HG03442 (cell line): Measurements from ENCODE around the gene IGSF9B.
"Not testable (repeated sequence)": the region's sequence is repeated elsewhere in the genome, so short reads cannot be mapped to it uniquely, and the experiment has no call there.

Experiments
- ATAC-seq: cut with Tn5 transposase; IDR thresholded peaks from one replicate; pipeline ENCODE4 v1.9.1; 2021; ENCODE audit warnings: mild to moderate bottlenecking, moderate library complexity; ENCODE audit not compliant: unreplicated experiment

Gene IGSF9B

DNA sequence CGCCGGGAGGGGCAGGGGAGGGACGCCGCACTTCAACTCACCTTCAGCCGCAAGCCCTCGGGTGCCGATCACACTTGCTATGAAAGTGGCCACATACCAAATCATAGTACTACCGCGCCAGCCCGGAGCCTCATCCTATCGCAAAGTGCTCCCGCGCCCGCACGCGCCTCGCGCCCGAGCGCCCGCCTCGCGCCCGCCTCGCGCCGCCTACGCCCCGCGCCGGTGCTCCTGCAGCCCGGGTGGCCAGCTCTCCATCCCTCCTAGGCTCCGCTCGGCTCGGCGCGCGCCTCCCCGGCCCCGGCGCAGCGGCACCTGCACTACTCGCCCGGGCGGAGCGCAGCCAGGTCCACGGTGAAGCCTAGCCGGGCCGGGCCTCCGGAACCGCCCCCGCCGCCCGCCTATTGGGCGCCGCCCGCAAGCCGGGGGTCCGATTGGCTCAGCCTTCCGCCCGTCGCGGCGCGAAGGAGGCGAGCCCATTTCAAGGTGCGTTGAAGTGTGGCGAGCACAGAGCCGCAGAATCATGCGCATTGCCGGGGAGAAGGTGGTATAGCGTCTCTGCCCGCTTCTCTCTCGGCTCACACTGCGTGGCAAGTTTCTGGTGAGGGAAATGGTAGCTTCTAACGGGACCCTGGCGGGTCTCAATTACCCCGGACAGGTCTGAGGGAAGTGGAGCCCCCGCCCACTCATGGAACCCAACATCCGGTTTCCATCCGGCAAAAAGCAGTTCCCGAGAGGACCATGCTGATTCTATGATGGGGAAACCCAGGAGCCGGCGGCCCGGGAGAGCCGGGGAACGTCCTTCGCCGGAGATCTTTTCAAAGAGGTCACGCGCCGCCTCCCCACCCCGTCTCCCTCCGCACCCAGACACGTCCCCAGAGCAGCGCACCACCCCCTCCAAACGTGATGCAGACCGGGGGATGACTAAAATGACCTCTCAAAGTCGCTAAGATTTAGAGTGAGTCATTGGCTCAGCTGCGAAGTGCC is at the start of gene IGSF9B:
Gene IGSF9B, minus strand, starts transcription at position 319 of the 984 bp plus-strand sequence. Its CDS starts 214 bp downstream, at position 105.
- peak; percentile 98 for ATAC-seq

DNA sequence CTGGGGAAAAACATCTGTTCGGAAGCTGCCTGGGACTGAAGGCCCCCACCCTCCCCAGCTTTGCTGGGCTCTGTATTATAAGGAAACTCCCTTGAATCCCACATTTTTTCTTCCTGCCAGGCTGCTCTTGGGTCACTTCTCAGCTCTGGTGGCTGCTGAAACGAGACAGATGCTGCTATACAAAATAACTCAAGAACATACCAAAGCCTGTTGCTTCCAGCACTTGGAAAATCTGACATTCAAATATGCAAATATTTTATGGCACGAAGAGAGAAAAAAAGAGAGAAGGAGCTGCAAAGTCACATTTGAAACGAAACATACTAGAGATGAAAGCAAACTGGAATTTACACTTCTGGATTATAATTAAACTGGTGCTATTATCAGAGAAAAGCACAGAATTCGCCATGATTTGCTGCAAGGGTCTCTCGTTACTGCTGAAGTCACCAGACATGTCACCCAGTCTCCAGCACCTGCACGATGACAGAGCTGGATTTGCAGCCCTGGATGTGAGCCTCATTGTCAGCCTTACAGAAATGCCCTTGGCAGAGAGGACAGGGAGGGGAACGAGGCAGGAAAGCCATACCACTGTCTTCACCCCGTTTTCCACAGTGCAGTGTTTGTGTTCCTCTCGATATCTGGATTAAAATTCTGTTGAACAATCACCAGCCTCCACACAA is 47.9 kb upstream of the IGSF9B start:
- ATAC-seq, result no peak

GRCh38 chr11:134003792-134004495 is 47.2 kb upstream of the IGSF9B start:
- ATAC-seq, result no peak

- not testable (repeated sequence) for ATAC-seq
Measured at GRCh38 chr11:134002819-134003218, 46.1 kb upstream of the IGSF9B start.

DNA sequence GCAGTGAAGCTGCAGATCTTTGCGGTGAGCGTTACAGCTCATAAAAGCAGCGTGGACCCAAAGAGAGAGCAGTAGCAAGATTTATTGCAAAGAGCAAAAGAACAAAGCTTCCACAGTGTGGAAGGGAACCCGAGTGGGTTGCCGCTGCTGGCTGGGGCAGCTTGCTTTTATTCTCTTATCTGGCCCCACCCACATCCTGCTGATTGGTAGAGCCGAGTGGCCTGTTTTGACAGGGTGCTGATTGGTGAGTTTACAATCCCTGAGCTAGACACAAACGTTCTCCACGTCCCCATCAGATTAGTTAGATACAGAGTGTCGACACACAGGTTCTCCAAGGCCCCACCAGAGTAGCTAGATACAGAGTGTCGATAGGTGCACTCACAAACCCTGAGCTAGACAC is 45.6 kb upstream of the IGSF9B start:
- ATAC-seq, result not testable (repeated sequence)

DNA sequence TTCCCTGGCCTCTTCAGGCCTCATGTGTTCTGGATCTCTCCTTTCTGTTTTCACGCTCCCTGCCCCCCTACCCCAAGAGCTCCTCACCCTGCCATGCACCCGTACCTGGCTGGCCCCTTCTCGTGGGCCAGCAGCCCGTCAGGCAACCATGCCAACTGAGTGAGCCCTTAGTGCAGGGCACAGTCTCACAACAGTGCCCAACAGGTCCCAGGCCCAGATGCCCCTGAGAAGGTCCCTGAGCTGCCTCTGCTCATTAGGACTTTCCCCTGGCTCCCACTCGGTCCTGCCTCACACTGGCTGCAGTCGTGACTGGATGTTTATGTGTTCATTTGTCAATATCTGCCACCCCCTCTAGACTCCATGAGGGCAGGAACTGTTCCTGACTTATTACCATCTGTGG is 44.8 kb upstream of the IGSF9B start:
- ATAC-seq, result no peak

DNA sequence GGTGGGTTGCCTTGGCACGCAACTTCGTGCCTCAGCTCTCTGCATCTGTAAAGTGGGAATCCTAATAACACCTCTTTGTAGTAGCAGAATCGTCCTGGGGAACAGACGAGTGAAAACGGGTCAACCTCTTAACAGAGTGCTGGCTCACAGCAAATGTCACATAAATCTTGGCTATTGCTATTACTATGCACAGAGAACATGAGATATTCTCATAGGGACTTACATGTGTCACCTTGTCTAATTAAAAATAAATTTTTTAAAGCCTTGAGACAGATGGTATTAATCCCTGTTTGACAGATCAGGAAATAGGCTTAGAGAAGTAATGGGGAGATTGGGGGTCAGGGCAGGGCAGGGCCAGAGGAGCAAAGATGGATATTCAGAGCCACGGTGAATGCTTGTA is 44.3 kb upstream of the IGSF9B start:
- no peak for ATAC-seq

- ATAC-seq, result no peak
Measured at GRCh38 chr11:133999355-133999754, 42.6 kb upstream of the IGSF9B start.

DNA sequence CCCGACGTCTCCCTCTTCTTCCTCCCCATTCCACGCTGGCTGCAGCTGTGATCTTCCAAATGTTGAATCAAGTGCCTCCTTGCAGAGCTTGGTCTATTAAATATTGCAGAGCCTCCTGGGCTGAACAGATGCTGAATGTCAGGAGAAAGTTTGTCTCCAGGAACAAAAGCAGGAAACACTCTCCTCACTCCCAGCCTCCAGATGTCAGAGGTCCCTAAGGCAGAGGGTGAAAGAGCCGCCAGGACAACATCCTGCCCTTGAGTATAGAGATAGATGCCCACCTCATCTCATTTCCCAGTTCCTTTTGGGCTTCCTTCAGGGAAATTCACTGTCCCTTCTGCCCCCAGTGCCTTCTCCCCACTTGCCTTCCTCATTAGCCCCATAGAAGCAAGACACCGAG is 40.8 kb upstream of the IGSF9B start:
- ATAC-seq, result no peak

DNA sequence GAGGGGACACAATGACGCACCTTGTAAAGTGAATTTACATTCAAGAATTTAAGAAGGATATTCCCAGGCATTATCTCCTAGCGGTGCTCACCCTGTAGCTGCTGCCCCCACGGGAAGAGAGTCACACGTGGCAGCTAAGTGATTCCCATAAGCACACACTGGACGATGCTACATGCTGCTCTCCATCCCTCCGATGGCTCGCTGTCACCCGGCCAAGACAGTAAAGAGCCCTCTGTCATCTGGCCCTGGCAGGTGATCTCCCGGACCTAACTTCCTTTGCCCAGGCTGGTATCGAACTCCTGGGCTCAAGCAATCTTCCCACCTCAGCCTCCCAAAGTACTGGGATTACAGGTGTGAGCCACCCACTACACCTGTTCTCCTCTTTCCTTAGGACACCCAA is 39.9 kb upstream of the IGSF9B start:
- ATAC-seq, result no peak

- no peak for ATAC-seq
Measured at GRCh38 chr11:133995066-133995465, 38.3 kb upstream of the IGSF9B start.

- no peak for ATAC-seq
Measured at GRCh38 chr11:133993921-133994320, 37.2 kb upstream of the IGSF9B start.

GRCh38 chr11:133993107-133993506 is 36.3 kb upstream of the IGSF9B start:
- ATAC-seq, result no peak

GRCh38 chr11:133992121-133992520 is 35.4 kb upstream of the IGSF9B start:
- no peak for ATAC-seq

DNA sequence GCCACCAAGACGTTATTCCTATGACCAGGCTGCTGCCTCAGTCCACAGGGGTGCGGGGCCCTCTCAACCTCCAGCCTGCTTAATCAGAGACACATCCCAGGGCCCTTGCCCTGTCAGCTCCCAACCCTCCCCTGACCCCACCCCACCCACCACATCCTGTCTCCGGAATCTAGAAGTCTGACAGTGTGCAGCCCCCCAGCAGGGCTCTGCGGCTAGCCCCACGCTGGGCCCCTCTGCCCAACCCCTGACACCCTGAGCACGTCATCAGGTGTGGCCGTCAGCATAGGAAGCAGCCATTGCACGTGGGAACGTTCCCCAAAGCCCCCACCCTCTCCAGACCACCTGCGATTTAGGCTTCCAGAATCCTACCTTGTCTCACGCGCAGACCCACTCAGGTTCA is 34.3 kb upstream of the IGSF9B start:
- no peak for ATAC-seq

GRCh38 chr11:133990501-133990900 is 33.7 kb upstream of the IGSF9B start:
- ATAC-seq, result no peak

- ATAC-seq, result no peak
Measured at GRCh38 chr11:133988686-133989410, 32.1 kb upstream of the IGSF9B start.

- ATAC-seq, result no peak
Measured at GRCh38 chr11:133987171-133987570, 30.4 kb upstream of the IGSF9B start.

GRCh38 chr11:133985981-133986944 is 29.5 kb upstream of the IGSF9B start:
- no peak for ATAC-seq

- ATAC-seq, result peak; percentile 63
Measured at GRCh38 chr11:133984828-133985227, 28.1 kb upstream of the IGSF9B start.
